DMS 273 treated with DMSO at 0.1 percent for 48 hours (cell line): Measurements from ENCODE around the gene CCDC24.

Source experiments
- DNase-seq: peaks from one replicate; lab custom pipeline; 2025; lab: John Stamatoyannopoulos, UW

CCDC24 gene

GRCh38 chr1:44024031-44024902 is 32.9 kb downstream of the CCDC24 start:
- DNase-seq, result no peak

GRCh38 chr1:44024903-44025525 is 33.6 kb downstream of the CCDC24 start:
- no peak for DNase-seq

- no peak for DNase-seq
Measured at GRCh38 chr1:44025816-44026215, 34.4 kb downstream of the CCDC24 start.

GRCh38 chr1:44027320-44027719 is 35.9 kb downstream of the CCDC24 start:
- no peak for DNase-seq

GRCh38 chr1:44029260-44029910 is 38.0 kb downstream of the CCDC24 start:
- no peak for DNase-seq

GRCh38 chr1:44029911-44030604 is 38.7 kb downstream of the CCDC24 start:
- DNase-seq, result peak; percentile 71

GRCh38 chr1:44030605-44031251 is 39.3 kb downstream of the CCDC24 start:
- no peak for DNase-seq

GRCh38 chr1:44031252-44032169 is 40.1 kb downstream of the CCDC24 start, which contains the start of gene SLC6A9:
TSS of gene SLC6A9 (minus strand) at chr1:44031462. CDS start at chr1:44024277, 7,185 bp downstream.
- DNase-seq, result peak; percentile 30

GRCh38 chr1:44032170-44032790 is 40.9 kb downstream of the CCDC24 start:
- no peak for DNase-seq

GRCh38 chr1:44033041-44033575 is 41.7 kb downstream of the CCDC24 start:
- DNase-seq, result no peak

GRCh38 chr1:44033756-44034155 is 42.4 kb downstream of the CCDC24 start:
- no peak for DNase-seq

- no peak for DNase-seq
Measured at GRCh38 chr1:44034423-44034822, 43.0 kb downstream of the CCDC24 start.

- DNase-seq, result no peak
Measured at GRCh38 chr1:44034976-44035716, 43.7 kb downstream of the CCDC24 start.

GRCh38 chr1:44035726-44036408 is 44.5 kb downstream of the CCDC24 start:
- peak; percentile 42 for DNase-seq

GRCh38 chr1:44036409-44037139 is 45.2 kb downstream of the CCDC24 start:
- DNase-seq, result peak; percentile 38

- no peak for DNase-seq
Measured at GRCh38 chr1:44037154-44037553, 45.8 kb downstream of the CCDC24 start.

GRCh38 chr1:44038876-44039657 is 47.7 kb downstream of the CCDC24 start:
- no peak for DNase-seq
